ENCODE measurements around the gene ADAT1.
"Not testable (repeated sequence)": the region's sequence is repeated elsewhere in the genome, so short reads cannot be mapped to it uniquely, and the experiment has no call there.

The ADAT1 gene

DNA sequence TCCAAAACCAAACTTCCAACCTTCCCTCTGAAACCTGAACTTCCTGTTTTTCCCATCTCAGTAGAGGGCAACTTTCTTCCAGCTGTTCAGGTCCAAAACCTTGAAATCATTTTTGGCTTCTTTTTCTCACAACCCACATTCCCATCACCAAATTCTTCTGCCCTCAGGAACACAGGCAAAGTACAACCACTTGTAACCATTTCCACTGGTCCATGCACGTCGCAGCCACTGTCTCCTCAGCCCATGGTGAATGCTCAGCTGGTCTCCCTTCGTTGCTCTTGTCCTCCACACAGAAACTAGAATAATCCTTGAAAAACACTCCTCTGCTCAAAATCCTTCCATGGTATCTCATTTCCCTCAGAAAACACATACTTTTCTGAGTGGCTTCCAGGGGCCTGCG is 3.7 kb upstream of the ADAT1 start:
- DNase-seq (ENCODE audit: low read depth, low spot score): no peak
- H3K4me3 ChIP-seq (ENCODE audit: low read length): no peak overlapping the region

DNA sequence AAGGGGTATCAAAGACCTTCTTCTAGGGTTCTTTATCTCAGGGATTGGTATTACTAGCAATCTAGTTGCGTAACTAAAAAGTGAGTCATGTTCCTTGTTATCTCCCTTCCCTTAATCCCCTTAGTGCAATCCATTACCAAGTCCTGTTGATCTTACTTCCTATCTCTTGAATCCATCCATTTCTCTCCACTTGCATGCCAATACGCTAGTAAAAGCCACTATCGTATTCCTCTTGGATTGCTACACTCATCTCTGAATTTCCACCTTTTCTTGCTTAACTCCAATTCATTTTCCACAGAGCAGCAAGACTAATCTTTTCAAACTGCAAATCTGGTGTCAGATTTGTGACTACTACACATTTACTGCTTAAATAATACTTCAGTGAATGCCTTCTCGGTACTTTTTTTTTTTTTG is 1.8 kb upstream of the ADAT1 start:
- H3K4me3 ChIP-seq (ENCODE audit: low read length): no peak overlapping the region
- DNase-seq (ENCODE audit: low read depth, low spot score): no peak

DNA sequence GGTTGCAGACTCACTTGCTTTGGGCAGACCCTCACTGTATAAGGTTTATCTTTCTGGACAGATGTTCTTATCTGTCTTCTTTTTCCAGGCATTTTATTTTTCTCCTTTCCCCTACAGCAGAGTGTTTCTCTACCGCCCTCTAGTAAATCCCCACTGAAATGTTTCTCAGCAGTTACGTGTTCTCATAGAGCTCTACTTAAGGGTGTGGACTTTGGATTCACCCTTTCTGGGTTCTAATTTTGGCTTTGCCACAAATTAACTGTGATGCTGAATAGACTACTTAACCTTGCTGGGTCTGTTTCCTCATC is 2.0 kb downstream of the ADAT1 start:
- H3K4me3 ChIP-seq (ENCODE audit: low read length): no peak overlapping the region
- DNase-seq (ENCODE audit: low read depth, low spot score): no peak

DNA sequence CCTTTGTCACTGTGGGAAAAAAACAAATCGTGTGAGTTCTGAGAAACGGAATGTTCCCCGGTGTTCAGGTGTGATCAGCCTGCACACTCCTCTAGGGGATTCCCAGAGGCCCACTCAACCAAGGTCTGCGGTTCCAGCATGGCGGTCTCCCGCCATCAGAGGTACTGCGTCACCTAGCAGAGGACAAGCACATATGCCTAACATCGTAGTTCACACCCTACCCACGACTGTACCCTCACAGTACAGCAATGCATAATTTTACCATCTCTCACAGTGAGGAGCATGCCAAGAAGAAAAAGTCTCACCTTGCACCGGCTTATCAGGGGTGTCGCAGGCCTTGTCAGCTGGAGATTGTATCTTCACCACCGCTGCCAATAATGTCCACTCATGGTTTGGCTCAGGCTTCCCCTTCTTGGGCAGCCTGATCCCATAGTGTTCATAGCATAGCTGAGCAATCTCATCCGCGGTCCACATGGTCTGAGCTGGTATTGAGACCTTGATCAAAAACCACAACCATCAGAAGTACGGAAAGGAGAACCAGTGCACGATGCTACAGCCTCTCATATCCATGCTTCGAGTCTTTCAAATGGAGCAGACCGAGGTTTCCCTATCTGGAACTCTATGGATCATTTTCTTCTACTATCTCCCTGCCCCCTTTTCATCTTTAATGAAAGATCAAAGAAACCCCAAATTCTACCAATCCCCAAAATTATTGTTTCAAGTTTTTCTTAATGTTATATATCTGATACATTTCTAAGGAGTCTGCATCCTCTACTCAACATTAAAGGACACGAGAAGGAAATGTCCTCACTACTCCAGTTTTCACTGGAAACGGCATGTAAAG is 2.5 kb downstream of the ADAT1 start:
- no peak for DNase-seq (ENCODE audit: low read depth, low spot score)
- H3K4me3 ChIP-seq (ENCODE audit: low read length): no peak overlapping the region

DNA sequence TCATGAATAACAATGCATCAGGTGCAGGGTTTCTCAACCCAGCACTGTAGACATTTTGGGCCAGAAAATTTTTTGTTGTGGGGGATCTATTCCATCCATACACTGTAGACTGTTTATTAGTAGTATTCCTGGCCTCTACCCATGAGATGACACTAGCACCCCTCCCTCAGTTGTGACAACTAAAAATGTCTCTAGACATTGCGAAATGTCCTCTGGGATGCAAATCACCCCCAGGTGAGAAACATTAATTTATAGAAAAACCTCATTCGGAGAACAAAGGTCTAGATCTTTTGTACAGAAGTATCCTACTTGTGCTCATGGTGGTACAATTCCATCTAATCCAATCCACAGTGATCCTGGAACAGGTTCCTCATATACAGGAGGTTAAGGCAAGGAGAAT is 4.3 kb downstream of the ADAT1 start:
- no peak for DNase-seq (ENCODE audit: low read depth, low spot score)
- H3K4me3 ChIP-seq (ENCODE audit: low read length): no peak overlapping the region

DNA sequence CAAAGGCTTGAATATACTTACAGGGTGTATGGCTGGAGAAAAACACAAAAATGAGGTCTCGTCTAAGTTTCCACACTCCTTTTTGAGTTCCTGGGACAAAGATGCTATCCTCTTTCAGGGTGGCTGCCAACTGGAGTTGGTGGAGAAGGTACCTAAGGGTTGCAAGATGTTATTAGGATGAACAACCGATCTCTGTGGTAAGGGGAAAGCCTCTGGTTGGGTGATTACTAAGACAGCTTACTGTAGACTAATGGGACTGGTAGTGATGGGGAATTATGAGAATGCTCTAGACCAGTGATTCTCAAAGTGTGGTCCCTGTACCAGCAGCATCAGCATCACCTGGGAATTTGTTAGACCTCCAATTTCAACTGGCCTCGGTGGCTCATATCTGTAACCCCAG is 6.0 kb downstream of the ADAT1 start:
- no peak overlapping the region for H3K4me3 ChIP-seq (ENCODE audit: low read length)
- DNase-seq (ENCODE audit: low read depth, low spot score): no peak

DNA sequence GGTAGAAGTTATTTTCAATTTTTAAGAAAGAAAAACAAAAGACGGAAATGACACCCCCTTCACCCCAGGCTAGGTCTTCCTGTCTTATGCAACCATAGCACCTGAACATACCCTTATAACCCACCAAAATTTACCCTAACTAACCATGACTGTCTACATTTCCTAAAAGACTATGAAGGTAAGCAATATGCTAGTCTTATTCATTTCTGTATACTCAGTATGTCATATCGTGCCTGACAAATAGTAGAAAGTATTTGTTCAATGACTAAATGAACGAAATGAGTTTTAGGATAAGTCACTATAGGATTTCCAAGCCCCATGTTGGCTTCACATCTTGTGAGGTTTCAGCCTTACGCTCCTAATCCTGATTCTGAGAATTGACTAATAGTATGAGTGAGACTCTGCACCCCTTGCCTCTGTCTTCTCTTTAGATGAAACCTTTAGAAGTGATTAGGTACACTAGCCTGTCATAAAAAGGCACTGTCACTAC is 6.5 kb downstream of the ADAT1 start:
- no peak overlapping the region for H3K4me3 ChIP-seq (ENCODE audit: low read length)
- no peak for DNase-seq (ENCODE audit: low read depth, low spot score)

DNA sequence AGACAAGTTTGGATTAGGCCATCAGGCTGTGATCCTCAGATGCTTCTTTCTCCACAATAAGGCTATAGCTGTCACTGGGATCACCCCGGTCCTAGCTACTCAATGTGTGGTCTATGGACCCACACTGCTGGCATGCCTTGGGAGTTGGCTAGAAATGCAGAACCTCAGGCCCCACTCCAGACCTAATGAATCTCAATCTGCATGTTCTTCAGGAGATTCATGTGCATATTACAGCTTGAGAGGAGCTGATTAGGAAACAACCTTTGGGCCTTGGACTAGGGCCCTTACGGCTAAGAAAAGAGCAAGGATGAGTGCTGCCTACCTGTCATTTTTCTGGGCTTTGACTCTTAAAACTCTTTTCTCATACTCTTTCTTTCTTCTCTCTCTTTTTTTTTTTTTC is 7.5 kb downstream of the ADAT1 start:
- no peak overlapping the region for H3K4me3 ChIP-seq (ENCODE audit: low read length)
- DNase-seq (ENCODE audit: low read depth, low spot score): no peak

DNA sequence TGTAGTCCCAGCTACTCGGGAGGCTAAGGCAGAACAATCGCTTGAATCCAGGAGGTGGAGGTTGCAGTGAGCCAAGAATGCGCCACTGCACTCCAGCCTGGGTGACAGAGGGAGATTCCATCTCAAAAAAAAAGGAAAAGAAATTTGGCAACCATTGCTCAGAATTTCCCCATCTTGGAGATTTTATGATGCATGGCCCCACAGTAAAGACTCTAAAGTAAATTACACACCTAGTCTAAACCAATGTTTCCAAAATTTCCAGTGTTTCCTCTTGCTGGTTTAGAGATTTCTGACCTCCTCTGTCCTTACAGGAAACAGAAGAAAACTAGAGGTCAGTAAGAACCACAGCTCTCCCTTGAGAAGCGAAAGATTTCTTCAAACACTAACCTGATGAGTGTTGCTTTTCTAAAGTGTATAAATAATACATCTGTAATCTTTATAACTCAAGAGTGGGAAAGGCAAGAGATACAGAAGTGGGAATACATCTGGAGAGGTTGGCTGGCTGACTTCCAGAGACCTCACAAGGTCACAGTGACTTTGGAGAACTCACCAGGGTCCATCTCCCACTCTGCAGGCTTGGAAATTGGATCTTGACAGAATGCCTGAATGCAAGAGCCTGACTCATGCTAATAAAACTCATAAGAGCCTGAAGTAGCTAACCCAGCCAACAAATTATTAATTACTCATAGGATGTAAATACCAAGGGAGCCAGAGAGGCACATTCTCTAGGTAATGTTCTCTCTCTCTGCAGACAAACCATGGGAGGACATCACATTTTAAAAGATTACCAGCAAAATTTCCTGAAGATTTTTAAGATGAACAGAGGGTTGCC is 8.8 kb downstream of the ADAT1 start:
- DNase-seq (ENCODE audit: low read depth, low spot score): no peak
- H3K4me3 ChIP-seq (ENCODE audit: low read length): no peak overlapping the region

DNA sequence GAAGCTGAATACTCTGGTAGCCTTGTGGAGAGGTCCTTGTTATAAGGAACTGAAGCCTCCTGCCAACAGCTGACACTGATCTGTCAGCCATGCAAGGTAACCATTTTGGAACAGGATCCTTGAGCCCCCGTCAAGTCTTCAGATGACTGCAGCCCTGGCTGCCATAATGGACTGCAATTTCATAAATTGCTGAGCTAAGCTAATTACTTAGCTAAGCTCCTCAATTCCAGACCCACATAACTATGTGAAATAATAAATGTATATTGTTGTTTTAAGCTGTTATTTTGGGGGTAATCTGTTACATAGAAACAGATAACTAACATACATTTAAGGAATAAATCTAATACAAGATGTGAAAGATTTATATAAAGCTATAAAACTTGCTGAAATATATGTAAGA is 16.6 kb downstream of the ADAT1 start:
- no peak for DNase-seq (ENCODE audit: low read depth, low spot score)
- no peak overlapping the region for H3K4me3 ChIP-seq (ENCODE audit: low read length)

DNA sequence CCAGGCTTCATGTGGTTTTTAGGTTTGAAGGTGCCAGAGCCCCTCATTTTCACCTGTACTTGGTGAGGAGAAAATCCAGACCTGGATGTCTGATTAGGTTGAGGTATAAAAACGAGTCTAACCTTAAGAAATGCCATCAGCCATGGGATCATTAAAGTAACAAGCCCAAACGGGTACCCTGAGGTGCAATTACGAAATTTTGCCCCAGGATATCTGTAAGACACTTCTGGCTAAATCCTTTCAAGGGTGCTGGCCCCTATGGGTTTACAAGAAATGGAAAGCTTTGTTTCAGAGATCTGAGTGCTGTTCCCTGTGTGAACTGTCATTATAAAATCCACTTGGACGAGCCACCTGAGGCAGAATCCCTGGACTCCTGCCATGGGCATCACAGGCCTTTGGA is 19.8 kb downstream of the ADAT1 start:
- DNase-seq (ENCODE audit: low read depth, low spot score): no peak
- H3K4me3 ChIP-seq (ENCODE audit: low read length): no peak overlapping the region

DNA sequence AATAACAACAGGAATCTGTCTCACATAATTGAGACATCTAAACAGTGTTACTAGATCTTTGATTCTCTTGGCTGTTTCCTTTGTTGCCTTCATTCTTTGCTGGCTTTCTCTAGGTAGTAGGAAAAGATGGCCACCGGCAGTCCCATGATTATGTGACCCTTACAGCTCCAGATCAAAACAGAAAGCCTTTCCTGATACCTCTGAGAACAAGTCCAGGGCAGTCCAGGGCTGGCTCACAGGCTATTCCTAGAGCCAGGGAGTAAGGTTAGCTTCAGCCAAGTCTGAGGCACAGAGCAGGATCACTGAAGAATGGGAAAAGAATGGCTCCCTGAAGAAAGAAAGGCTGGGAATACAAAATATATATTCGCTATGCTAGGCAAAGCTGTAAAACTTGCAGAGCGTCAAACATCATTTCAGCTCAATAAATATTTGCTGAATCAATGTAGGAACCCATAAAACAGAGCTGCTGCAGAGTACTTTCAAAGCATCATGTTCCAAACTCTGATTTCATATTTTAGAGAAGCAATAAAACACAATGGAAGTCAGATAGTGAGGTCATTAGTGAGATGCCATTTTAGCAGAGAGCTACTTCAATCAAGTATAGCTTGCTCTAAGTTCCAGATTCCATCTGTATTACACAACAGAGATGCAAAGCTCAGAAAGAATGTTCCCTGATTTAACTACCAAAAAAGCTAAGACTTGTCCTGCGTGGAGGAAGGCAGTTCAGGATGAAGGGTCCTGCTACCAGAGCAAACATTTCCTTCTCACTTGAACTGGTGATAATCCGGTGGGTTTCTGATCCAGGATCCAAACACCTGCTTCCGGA is 23.4 kb downstream of the ADAT1 start:
- DNase-seq (ENCODE audit: low read depth, low spot score): no peak
- no peak overlapping the region for H3K4me3 ChIP-seq (ENCODE audit: low read length)

DNA sequence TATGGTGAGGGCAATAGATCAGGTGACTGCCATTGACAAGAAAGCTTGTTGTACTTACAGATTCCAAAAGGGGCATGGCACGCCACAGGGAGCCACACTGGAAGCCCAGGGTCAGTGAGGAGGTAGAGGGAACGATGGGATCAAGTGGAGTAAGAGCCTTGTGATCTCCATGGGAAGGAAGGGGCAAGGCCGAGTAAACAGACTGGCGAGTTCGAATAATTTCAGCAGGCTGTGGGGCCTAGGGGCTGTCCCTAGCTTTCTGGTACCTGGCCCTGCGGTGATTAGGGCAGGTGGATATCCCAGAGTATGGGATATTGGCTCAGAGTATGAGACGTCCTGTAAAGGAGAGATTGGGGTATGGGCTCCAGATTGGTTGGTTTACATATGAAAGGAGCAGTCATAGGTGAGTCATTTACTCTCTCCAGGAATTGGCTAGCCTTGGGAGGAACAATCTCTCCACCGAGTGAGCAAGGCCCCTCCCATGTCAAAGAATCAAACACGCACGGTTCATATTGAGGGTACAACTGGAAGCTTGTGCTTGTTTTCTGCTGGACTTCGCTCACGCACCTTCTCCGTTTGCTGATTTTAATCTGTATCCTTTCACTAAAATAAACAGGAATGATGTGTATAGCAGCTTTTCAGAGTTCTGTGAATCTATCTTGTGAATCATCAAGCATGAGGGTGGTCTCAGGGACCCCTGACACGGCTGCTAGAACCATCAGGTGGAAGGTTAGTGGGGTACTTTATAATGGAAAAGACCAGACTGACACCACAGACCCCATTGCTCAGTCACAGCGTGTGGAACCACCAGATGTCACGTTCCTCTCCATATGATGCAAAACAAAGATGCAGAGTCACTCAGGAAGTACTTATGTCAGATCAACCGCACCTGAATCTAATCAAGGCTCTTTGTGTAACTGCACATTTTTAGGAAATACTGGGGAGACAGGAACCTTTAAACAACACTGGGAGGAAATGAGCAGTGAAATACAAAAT is 29.0 kb downstream of the ADAT1 start:
- peak; percentile 85 for DNase-seq (ENCODE audit: low read depth, low spot score)
- no peak overlapping the region for H3K4me3 ChIP-seq (ENCODE audit: low read length)

DNA sequence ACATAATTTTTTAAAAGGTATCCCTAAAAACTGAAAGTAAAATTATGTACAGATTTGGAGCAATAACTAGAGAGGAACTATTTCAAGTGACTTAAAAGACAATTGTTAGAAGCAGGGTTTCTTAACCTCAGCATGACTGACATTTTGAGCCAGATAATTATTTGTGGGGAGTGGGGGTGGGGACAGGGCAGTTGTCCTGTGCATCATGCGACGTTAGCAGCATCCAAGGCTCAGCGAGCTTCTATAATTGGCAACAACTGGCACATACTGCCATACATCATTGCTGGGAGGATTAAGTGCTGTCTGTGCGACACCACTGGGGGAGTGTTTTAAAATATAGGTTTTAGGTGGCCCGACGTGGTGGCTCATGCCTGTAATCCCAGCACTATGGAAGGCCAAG is 29.8 kb downstream of the ADAT1 start:
- no peak overlapping the region for H3K4me3 ChIP-seq (ENCODE audit: low read length)
- no peak for DNase-seq (ENCODE audit: low read depth, low spot score)

DNA sequence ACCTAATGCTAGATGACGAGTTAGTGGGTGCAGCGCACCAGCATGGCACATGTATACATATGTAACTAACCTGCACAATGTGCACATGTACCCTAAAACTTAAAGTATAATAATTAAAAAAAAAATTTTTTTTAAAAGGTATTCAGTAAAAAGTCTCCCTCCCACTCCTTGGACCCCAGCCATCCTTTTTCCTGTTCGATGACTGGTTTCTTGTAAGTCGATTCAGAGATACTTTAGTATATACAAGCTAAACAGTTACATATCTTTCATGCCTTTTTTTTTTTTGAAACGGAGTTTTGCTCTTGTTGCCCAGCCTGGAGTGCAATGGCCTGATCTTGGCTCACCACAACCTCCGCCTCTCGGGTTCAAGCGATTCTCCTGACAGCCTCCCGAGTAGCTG is 31.2 kb downstream of the ADAT1 start:
- DNase-seq (ENCODE audit: low read depth, low spot score): not testable (repeated sequence)

DNA sequence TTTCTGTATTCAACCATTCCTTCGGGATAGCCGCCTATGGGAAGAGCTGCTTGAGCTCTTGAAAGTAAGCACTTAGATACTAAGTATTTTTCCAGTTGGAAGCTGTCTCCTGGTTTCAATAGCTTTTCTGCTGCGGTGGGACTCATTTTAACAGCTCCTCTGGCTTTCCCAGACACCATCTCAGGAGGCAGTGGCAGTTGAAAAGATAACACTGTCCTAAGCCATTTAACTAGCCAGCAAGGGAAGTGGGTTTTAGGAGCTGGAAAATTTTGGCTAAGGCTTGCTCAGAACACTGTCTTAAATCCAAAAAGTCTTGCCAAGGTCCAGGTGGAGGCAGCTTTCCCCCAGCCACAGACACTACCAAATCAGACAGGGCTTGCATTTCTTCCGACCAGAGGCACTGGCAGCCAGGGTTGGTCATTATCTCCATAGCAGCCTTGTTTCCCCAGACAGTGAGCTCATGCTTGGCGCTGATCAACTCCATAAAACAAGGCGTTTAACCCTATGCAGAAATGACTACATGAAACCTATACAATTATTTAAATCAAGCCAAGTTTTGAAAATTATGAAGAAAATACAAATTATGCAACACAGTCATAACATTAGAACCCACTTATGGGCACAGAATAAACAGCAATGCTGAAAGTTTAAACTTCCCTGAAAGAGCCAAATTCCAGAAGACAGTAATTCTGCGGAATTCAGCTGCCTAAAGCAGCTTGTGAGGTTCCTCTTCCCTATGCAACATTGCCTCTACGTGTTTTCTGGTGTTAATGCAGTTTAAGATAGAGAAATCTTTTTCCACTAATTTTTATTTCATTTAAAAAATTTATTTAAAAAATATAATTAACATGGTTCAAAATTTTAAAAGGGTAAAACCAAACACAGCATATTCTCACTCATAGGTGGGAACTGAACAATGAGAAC is 31.9 kb downstream of the ADAT1 start:
- H3K4me3 ChIP-seq (ENCODE audit: low read length): no peak overlapping the region
- no peak for DNase-seq (ENCODE audit: low read depth, low spot score)

More for the DNA sequence above, 31.2 kb downstream of the ADAT1 start:
- not testable (repeated sequence) for H3K4me3 ChIP-seq (ENCODE audit: low read length)

DNA sequence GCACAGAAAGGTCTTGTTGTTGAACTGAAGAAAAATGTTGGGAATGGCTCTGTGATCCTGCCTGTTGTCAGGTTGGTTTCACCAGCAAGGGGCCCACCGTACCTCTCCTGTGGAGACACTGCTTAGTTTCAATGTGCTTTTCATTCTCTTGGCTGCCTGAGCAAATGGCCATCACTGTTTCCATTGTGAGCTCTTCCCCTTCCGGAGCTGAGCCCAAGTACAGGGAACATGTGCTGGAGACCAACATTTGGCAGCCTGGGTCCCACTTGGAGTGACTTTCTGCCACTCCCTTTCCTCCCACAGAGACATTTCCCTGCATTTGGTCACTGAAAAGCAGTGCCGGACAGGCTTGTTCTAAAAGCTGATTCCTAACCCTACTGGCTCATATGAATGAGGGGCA is 33.8 kb downstream of the ADAT1 start:
- no peak for DNase-seq (ENCODE audit: low read depth, low spot score)
- no peak overlapping the region for H3K4me3 ChIP-seq (ENCODE audit: low read length)

DNA sequence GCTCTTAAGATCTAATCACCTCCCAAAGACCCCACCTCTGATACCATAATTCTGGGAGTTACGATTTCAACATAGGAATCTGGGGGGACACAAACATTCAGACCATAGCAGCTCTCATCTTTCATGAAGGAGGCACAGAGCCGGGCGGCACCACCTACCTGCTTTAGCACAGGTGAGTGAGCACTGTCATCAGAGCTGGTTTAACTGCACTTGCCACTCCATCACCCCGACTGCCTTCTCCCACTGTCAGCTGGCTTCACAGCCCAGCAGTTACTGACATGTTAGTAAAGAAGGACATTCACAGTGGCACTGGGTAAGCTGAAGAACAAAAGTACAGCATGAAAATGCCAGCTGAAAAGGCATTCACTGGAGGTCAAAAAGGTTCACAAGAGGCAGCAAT is 34.4 kb downstream of the ADAT1 start:
- no peak overlapping the region for H3K4me3 ChIP-seq (ENCODE audit: low read length)
- DNase-seq (ENCODE audit: low read depth, low spot score): no peak

Data from Jurkat, Clone E6-1 (cell line).